ENCODE results near the gene TGFB2.

DNA sequence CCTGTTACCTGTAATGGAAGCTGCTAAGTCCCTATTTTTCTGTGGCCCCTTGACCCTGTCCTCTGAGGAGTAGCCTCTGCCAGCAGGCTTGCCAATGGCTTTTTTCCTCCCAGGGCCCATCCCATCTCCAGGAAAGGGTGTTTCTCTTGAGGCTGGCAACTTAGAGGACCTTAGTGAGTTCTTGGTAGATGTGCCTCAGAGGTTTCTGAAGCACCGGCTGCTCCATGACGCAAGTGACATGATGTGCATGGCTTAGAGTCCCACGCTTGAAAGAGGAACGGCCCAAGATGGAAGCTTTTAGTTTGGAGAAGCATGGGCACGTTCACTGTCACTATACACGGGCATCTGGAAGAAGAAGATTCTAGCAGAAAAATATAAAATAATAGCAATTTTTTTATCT is 63.0 kb downstream of the TGFB2 start:
- TF ChIP-seq, protein P1, sequence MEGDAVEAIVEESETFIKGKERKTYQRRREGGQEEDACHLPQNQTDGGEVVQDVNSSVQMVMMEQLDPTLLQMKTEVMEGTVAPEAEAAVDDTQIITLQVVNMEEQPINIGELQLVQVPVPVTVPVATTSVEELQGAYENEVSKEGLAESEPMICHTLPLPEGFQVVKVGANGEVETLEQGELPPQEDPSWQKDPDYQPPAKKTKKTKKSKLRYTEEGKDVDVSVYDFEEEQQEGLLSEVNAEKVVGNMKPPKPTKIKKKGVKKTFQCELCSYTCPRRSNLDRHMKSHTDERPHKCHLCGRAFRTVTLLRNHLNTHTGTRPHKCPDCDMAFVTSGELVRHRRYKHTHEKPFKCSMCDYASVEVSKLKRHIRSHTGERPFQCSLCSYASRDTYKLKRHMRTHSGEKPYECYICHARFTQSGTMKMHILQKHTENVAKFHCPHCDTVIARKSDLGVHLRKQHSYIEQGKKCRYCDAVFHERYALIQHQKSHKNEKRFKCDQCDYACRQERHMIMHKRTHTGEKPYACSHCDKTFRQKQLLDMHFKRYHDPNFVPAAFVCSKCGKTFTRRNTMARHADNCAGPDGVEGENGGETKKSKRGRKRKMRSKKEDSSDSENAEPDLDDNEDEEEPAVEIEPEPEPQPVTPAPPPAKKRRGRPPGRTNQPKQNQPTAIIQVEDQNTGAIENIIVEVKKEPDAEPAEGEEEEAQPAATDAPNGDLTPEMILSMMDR (IDR thresholded peaks at IDR 0.05; ENCODE audit: poor library complexity): no peak
- TF ChIP-seq EZH2phosphoT487 (IDR thresholded peaks at IDR 0.05; ENCODE audit: low read depth, severe bottlenecking, unreplicated experiment) (no peak), EZH2 (IDR thresholded peaks at IDR 0.05; ENCODE audit: borderline replicate concordance) (no peak)
